Astrocyte of the cerebellum (primary cell): Measurements from ENCODE around the gene SORT1.
"Not testable (repeated sequence)": the region's sequence is repeated elsewhere in the genome, so short reads cannot be mapped to it uniquely, and the experiment has no call there.

Experiments used
- DNase-seq: peaks from one replicate; pipeline ENCODE4 v3.0.0-alpha.2; 2011; ENCODE audit warnings: low read depth
- H3K4me3 ChIP-seq: 2 replicates; pipeline ENCODE4 v1.5.1; 2011; ENCODE audit warnings: mild to moderate bottlenecking, low read depth, low read length, moderate library complexity
- in situ Hi-C: cut with HindIII; loops from 2 replicates; pipeline ENCODE4 v1.10.0; 2017; ENCODE audit warnings: low sequenced_read_pairs
- TF ChIP-seq, protein P1 (sequence below): IDR thresholded peaks from 2 replicates; pipeline ENCODE4 v1.5.1; 2012; ENCODE audit warnings: low read length, low read depth, moderate library complexity, mild to moderate bottlenecking; ENCODE audit errors: missing control alignments

The SORT1 gene

DNA sequence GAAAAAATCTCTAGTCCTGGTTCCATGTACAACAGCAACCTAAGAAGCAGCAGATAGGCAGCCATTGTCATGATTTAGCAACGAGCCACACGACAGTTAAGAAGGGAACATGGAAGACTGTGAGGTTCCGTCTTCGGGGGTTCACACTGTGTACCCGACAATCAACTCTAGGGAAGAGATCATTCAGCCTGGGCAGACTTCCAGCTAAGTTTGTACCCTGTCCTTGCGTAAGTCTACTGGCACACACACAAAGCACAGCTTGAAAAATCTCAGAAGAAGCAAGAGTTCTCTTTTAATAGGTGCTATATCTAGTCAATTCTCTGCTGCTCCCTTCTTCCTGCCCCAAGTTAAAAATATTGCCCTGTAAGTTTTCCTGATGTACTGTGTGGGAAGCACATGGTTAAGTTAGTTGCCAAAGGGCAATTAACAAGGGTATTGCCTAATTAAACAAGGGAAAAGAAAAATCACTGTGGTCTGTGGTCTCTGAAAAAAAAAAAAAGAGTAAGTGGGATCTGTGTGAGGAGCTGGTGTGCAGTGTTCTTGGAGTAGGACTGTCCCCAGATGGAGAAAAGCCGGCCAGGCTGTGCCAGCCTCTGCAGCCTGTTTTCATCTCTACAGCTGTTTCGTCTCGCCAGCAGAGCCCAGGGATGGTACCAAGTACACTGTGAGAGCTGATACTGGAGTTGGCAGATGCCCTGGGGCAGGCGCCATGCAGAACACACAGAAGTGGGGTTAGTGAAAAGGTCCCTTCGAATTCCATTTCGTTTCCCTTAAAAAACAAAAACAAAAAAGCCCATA, 84.5 kb downstream of the SORT1 start:
- TF ChIP-seq, protein P1, sequence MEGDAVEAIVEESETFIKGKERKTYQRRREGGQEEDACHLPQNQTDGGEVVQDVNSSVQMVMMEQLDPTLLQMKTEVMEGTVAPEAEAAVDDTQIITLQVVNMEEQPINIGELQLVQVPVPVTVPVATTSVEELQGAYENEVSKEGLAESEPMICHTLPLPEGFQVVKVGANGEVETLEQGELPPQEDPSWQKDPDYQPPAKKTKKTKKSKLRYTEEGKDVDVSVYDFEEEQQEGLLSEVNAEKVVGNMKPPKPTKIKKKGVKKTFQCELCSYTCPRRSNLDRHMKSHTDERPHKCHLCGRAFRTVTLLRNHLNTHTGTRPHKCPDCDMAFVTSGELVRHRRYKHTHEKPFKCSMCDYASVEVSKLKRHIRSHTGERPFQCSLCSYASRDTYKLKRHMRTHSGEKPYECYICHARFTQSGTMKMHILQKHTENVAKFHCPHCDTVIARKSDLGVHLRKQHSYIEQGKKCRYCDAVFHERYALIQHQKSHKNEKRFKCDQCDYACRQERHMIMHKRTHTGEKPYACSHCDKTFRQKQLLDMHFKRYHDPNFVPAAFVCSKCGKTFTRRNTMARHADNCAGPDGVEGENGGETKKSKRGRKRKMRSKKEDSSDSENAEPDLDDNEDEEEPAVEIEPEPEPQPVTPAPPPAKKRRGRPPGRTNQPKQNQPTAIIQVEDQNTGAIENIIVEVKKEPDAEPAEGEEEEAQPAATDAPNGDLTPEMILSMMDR: no peak
- in situ Hi-C loops: no loop called here
- H3K4me3 ChIP-seq: no peak overlapping the region
- DNase-seq: no peak

GRCh38 chr1:109312246-109312645, 85.5 kb downstream of the SORT1 start:
- H3K4me3 ChIP-seq: no peak overlapping the region
- TF ChIP-seq, protein P1: no peak
- in situ Hi-C loops: no loop called here
- DNase-seq: no peak

GRCh38 chr1:109309347-109309746, 88.4 kb downstream of the SORT1 start:
- in situ Hi-C loops: no loop called here
- no peak overlapping the region for H3K4me3 ChIP-seq
- no peak for DNase-seq
- TF ChIP-seq, protein P1: no peak

- no peak overlapping the region for H3K4me3 ChIP-seq
- TF ChIP-seq, protein P1: no peak
- in situ Hi-C loops: no loop called here
- DNase-seq: no peak
These were observed 90.3 kb downstream of the SORT1 start for GRCh38 chr1:109307274-109308021.

DNA sequence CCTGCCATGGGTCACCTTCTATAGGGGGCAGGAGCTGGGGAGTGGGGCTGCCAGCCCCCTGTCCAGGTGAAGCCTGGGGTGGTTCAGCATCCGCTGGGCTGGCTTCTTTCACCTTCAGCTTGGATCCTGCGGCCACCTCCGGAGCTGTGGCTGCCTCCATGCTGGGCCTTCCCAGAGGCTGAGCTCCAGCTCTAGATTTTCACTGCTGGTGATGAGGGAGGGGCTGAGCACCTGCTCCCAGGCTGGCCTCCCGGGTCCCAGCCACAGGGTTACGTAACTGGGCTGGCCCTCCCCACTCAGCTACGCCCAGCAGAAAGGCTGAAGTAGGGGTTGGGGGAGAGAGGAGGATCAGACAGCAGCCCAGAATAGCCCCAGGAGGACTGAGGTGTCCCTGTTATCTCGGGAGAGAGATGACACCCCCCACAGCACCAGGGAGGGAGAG, 90.9 kb downstream of the SORT1 start, which contains the start of gene MYBPHL:
TSS of gene MYBPHL (minus strand) at position 180 of the 442 bp plus-strand sequence. CDS start at position 160, 20 bp downstream.
- no peak within 1 kb of the TSS for H3K4me3 ChIP-seq
- in situ Hi-C loops: no loop called here
- TF ChIP-seq, protein P1: no peak
- DNase-seq: no peak

DNA sequence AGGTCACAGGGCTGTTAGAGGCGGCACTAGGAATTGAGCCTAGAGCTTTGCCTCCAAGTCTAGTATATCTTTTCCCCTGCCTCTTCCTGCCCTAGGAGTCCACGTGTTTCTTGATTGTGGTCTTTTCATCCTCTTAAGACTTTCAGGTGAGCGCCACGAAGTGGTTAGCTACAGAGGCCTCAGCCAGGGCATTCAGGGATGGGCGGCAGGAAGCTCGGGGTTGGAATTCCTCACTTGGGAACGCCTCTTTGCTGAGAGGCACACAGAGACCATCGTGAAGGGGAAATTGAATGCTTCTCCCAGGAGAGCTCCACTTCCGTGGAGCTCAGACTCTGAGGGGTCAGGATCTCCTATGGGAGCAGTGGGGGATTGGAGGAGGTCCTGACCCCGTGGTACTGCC, 91.7 kb downstream of the SORT1 start:
- DNase-seq, in situ Hi-C loops, H3K4me3 ChIP-seq: not testable (repeated sequence)
